ENCODE results near the gene EYA2. TPM values are rescaled to one million over a fixed set of nuclear protein-coding genes. Genes with fewer than 3 reads are reported as not detected.

The EYA2 gene
- total and polyA plus RNA-seq, 11 donors, result 0.30 to 4.2 (median 0.70) TPM

DNA sequence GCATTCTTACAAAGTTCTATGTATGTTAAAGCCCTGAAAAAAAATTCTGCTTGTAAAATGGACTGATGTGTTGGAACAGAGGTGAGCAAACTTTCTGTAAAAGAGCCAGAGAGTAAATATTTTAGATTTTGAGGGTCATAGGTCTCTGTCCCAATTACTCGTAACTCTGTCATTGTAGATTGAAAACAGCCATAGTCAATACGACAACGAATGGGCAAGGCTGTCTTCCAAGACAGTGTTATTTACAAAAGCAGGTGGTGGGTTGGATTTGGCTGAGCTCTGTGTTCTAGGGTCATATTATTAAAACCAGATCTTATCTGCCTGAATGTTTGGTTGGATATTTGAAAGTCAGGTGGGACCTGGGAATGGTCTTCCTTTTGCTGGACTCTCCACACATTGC is 135.2 kb downstream of the EYA2 start:
- WGBS, 4 donors, result 75 to 86% (median 83%) methylated on average over 3 of the region's 3 CpGs
- Histone ChIP-seq H3K4me3 (no peak overlapping the region), H3K27ac (no peak overlapping the region), H3K27me3 (no peaks in the 10 kb centered on the region), H3K9me3 (peaks cover 0 to 15% (median 2%) of the 10 kb centered on the region in 12 donors), H3K36me3 (no peaks in the 10 kb centered on the region), H3K4me1 (peaks cover 0 to 7% (median 0%) of the 10 kb centered on the region in 12 donors)
- no peak for ATAC-seq
- TF ChIP-seq, protein P1, sequence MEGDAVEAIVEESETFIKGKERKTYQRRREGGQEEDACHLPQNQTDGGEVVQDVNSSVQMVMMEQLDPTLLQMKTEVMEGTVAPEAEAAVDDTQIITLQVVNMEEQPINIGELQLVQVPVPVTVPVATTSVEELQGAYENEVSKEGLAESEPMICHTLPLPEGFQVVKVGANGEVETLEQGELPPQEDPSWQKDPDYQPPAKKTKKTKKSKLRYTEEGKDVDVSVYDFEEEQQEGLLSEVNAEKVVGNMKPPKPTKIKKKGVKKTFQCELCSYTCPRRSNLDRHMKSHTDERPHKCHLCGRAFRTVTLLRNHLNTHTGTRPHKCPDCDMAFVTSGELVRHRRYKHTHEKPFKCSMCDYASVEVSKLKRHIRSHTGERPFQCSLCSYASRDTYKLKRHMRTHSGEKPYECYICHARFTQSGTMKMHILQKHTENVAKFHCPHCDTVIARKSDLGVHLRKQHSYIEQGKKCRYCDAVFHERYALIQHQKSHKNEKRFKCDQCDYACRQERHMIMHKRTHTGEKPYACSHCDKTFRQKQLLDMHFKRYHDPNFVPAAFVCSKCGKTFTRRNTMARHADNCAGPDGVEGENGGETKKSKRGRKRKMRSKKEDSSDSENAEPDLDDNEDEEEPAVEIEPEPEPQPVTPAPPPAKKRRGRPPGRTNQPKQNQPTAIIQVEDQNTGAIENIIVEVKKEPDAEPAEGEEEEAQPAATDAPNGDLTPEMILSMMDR (IDR thresholded peaks at IDR 0.05), result no peak
- TF ChIP-seq POLR2A (IDR thresholded peaks at IDR 0.05), result no peak
- intact Hi-C loops (cut with DNase I), result no loop called here
- no peak for DNase-seq

- DNase-seq (no peak), ATAC-seq (no peak)
- peaks cover 0 to 7% (median 0%) of the 10 kb centered on the region in 12 donors for H3K4me1 ChIP-seq
- 76 to 97% (median 96%) methylated on average over 3 to 4 of the region's 4 CpGs for WGBS, 4 donors
- no peak overlapping the region for H3K27ac ChIP-seq
- no peaks in the 10 kb centered on the region for H3K36me3 ChIP-seq
- peaks cover 0 to 15% (median 2%) of the 10 kb centered on the region in 12 donors for H3K9me3 ChIP-seq
- no peak overlapping the region for H3K4me3 ChIP-seq
- TF ChIP-seq, protein P1 (IDR thresholded peaks at IDR 0.05), result no peak
- no peak for TF ChIP-seq POLR2A (IDR thresholded peaks at IDR 0.05)
- H3K27me3 ChIP-seq, result no peaks in the 10 kb centered on the region
- intact Hi-C loops (cut with DNase I), result no loop called here
Observed at GRCh38 chr20:47030271-47030810, 135.7 kb downstream of the EYA2 start.

- DNase-seq (no peak), ATAC-seq (peak in 3 of 4 donors; percentile 54 to 74 (median 62))
- Histone ChIP-seq H3K27ac (no peak overlapping the region), H3K36me3 (no peaks in the 10 kb centered on the region), H3K27me3 (no peaks in the 10 kb centered on the region), H3K9me3 (peaks cover 0 to 15% (median 2%) of the 10 kb centered on the region in 12 donors), H3K4me1 (peaks cover 0 to 7% (median 0%) of the 10 kb centered on the region in 12 donors), H3K4me3 (no peak overlapping the region)
- TF ChIP-seq, protein P1 (IDR thresholded peaks at IDR 0.05), result no peak
- TF ChIP-seq POLR2A (IDR thresholded peaks at IDR 0.05), result no peak
- intact Hi-C loops (cut with DNase I), result no loop called here
- 23 to 32% (median 29%) methylated on average over 7 of the region's 7 CpGs for WGBS, 4 donors
Observed at GRCh38 chr20:47031004-47031403, 136.4 kb downstream of the EYA2 start.

DNA sequence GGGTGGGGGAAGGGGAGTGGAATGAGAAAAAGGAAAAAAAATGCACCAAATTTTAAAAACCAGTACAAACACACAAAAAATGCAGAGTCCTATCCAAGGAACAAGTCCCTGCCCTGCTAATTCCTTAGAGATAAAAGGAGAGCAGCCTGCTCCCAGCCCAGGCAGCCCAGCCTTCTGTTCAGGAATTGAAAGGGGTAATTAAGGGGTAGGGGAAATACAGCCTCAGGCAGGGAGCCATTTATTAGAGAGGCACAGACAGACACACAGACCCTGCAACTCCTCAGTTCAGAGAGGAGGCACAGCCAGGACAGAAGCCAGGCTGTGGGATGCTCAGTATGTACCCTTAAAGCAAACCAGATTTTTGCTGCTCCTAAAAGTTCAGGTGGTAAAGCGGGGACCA is 137.2 kb downstream of the EYA2 start:
- intact Hi-C loops (cut with DNase I), result no loop called here
- H3K4me1 ChIP-seq, result peaks cover 0 to 7% (median 0%) of the 10 kb centered on the region in 12 donors
- H3K36me3 ChIP-seq, result no peaks in the 10 kb centered on the region
- peaks cover 0 to 15% (median 2%) of the 10 kb centered on the region in 12 donors for H3K9me3 ChIP-seq
- no peak overlapping the region for H3K4me3 ChIP-seq
- no peaks in the 10 kb centered on the region for H3K27me3 ChIP-seq
- 86 to 100% (median 98%) methylated on average over 1 of the region's 1 CpG for WGBS, 4 donors
- no peak overlapping the region for H3K27ac ChIP-seq
- no peak for ATAC-seq
- TF ChIP-seq, protein P1 (IDR thresholded peaks at IDR 0.05), result no peak
- no peak for DNase-seq

Measured in heart left ventricle (tissue), 16 donors.